Neuronal stem cell (in vitro differentiated cells): ENCODE measurements around the gene POFUT2.

Experiments
- DNase-seq: peaks from one replicate; pipeline ENCODE4 v3.0.0-alpha.2; 2013; ENCODE audit warnings: low spot score
- H2AFZ ChIP-seq: one replicate; pipeline ENCODE4 v1.6.1; 2013; ENCODE audit warnings: mild to moderate bottlenecking, low read length, inconsistent platforms
- H2AK5ac ChIP-seq: 2 replicates; pipeline ENCODE4 v1.6.1; 2013; ENCODE audit warnings: low read depth, mild to moderate bottlenecking, inconsistent platforms, low read length, moderate library complexity, mixed read lengths
- H2BK120ac ChIP-seq: 2 replicates; pipeline ENCODE4 v1.6.1; 2013; ENCODE audit warnings: low read depth, mild to moderate bottlenecking, inconsistent platforms, low read length, moderate library complexity, mixed read lengths
- H2BK12ac ChIP-seq: one replicate; pipeline ENCODE4 v1.6.1; 2013; ENCODE audit warnings: low read length, inconsistent platforms
- H2BK15ac ChIP-seq: 2 replicates; pipeline ENCODE4 v1.6.1; 2013; ENCODE audit warnings: mild to moderate bottlenecking, low read length, inconsistent platforms, mixed read lengths
- H2BK5ac ChIP-seq: one replicate; pipeline ENCODE4 v1.6.1; 2013; ENCODE audit warnings: inconsistent platforms, mild to moderate bottlenecking, low read length, moderate library complexity
- H3K14ac ChIP-seq: one replicate; pipeline ENCODE4 v1.6.1; 2013; ENCODE audit warnings: low read length, inconsistent platforms
- H3K18ac ChIP-seq: 2 replicates; pipeline ENCODE4 v1.6.1; 2013; ENCODE audit warnings: low read length, inconsistent platforms
- H3K23ac ChIP-seq: 2 replicates; pipeline ENCODE4 v1.6.1; 2013; ENCODE audit warnings: low read depth, mild to moderate bottlenecking, mixed read lengths, low read length, inconsistent platforms; ENCODE audit not compliant: poor library complexity
- H3K27ac ChIP-seq: replicated peaks from 3 replicates; pipeline ENCODE4 v1.5.1; 2013; ENCODE audit warnings: low read length, inconsistent platforms
- H3K27me3 ChIP-seq, 3 experiments: 2 replicates each; pipeline ENCODE4 v1.6.1; 2013; ENCODE audit warnings: low read length in 3 of 3, mild to moderate bottlenecking in 2 of 3, inconsistent platforms in 1 of 3, low read depth in 1 of 3, mixed read lengths in 1 of 3, moderate library complexity in 1 of 3; ENCODE audit not compliant: control insufficient read depth in 3 of 3, insufficient read depth in 3 of 3
- H3K36me3 ChIP-seq, 2 donors: replicated peaks in 1 of 2; 2 replicates each; pipeline ENCODE4 v1.6.1; 2013; ENCODE audit warnings: low read length in 2 of 2; ENCODE audit not compliant: control insufficient read depth in 2 of 2, insufficient read depth in 2 of 2
- H3K4ac ChIP-seq: 2 replicates; pipeline ENCODE4 v1.6.1; 2013; ENCODE audit warnings: inconsistent platforms, mild to moderate bottlenecking, low read length, moderate library complexity
- H3K4me1 ChIP-seq, 2 donors: 1 replicate in 1 of 2; 2 replicates in 1 of 2; pipeline ENCODE4 v1.6.1; 2013; ENCODE audit warnings: low read length in 2 of 2, low read depth in 1 of 2; ENCODE audit not compliant: control insufficient read depth in 2 of 2, insufficient read depth in 1 of 2
- H3K4me2 ChIP-seq: one replicate; pipeline ENCODE4 v1.6.1; 2013; ENCODE audit warnings: mild to moderate bottlenecking, low read length, inconsistent platforms; ENCODE audit not compliant: insufficient read depth, poor library complexity, severe bottlenecking
- H3K4me3 ChIP-seq, 2 donors: 2 replicates each; pipeline ENCODE4 v1.5.1; 2013; ENCODE audit warnings: low read length in 2 of 2, mild to moderate bottlenecking in 2 of 2, inconsistent platforms in 1 of 2, moderate library complexity in 1 of 2
- H3K79me1 ChIP-seq: one replicate; pipeline ENCODE4 v1.6.1; 2013; ENCODE audit warnings: low read depth, mild to moderate bottlenecking, inconsistent platforms, low read length, moderate library complexity
- H3K9ac ChIP-seq: one replicate; pipeline ENCODE4 v1.6.1; 2013; ENCODE audit warnings: mild to moderate bottlenecking, low read depth, low read length, inconsistent platforms; ENCODE audit not compliant: poor library complexity
- H3K9me3 ChIP-seq, 2 donors: replicated peaks in 1 of 2; 2 replicates each; pipeline versions ENCODE3 to v1.6.1; 2013; ENCODE audit warnings: low read length in 2 of 2, mild to moderate bottlenecking in 2 of 2, inconsistent platforms in 1 of 2, low read depth in 1 of 2, mixed read lengths in 1 of 2, moderate library complexity in 1 of 2; ENCODE audit not compliant: control insufficient read depth in 2 of 2, insufficient read depth in 1 of 2
- H4K8ac ChIP-seq: one replicate; pipeline ENCODE4 v1.6.1; 2013; ENCODE audit warnings: low read depth, mild to moderate bottlenecking, inconsistent platforms, low read length, moderate library complexity
- H4K91ac ChIP-seq: one replicate; pipeline ENCODE4 v1.6.1; 2013; ENCODE audit warnings: low read length, low read depth, mild to moderate bottlenecking, inconsistent platforms; ENCODE audit not compliant: poor library complexity
- WGBS, 2 donors: extraction: QIAGEN DNeasy Blood & Tissue Kit; methylation state at CpG; one replicate each; pipeline ENCODE4 v1.1.7; 2013; ENCODE audit warnings: missing lambda C conversion rate in 2 of 2, mixed read lengths in 1 of 2; ENCODE audit not compliant: insufficient read length in 2 of 2, insufficient replicate concordance in 1 of 2; ENCODE audit errors: extremely low coverage in 2 of 2; 5-methylcytosine and 5-hydroxymethylcytosine counted together

POFUT2 gene

DNA sequence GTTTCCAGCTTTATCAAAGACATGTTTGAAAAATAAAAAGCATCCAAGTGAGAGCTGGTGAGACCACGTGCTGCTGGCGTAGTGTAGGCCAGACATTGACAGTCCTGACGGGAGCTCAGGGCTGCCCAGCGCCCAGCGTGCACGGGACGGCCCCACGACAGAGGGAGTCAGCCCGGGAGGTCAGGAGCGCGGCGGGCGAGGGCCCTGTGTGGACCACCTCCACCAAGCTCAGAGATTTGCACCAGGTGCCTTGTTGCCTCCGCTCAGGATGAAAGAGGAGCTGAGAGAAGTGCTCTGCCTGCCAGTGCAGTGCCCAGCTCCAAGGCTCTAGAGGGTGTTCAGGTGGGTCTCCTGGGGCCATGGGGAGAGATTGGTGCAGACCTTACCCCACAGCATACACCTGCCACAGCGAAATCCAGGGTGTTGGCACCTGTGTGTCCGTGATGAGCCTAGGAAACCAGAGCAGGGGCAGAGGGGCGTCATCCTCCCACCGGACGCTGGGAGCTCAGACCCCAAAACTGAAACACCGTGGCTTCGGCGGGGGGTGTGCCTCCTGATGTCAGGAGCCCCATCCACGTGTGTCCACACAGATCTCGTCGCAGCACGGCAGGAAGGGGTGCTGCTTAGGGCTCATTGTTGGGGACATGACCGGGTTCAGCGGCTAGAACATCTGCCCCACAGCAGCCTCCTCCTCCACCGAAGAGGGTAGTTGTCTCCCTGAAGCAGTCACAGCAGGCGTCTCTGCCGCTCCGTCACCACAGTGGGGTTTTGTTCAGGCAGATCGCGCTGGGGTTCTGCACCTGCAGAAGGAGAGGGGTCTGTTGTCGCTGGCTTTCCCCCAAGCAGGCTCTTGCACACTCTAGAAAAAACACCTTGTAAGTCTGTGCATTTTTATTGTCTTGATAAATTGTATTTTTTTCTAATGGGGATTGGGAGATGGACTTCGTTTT, 64.2 kb downstream of the POFUT2 start:
- Histone ChIP-seq H3K23ac (no peak overlapping the region), H4K91ac (no peak overlapping the region), H3K4ac (no peak overlapping the region), H3K27me3 (no peaks in the 10 kb centered on the region), H3K9me3 (peaks cover 0 to 2% of the 10 kb centered on the region in 2 donors), H3K18ac (no peak overlapping the region), H3K27ac (no peak overlapping the region), H3K4me3 (no peak overlapping the region), H2AFZ (no peak overlapping the region), H2BK120ac (no peak overlapping the region), H2BK12ac (no peak overlapping the region), H3K36me3 (peaks cover 1 to 3% of the 10 kb centered on the region in 2 donors), H3K4me2 (no peak overlapping the region), H3K9ac (no peak overlapping the region), H3K4me1 (peaks cover 0 to 2% of the 10 kb centered on the region in 2 donors), H2BK15ac (no peak overlapping the region), H2BK5ac (peak overlapping the region; percentile 76), H4K8ac (no peak overlapping the region), H3K79me1 (no peaks in the 10 kb centered on the region), H3K14ac (no peak overlapping the region), H2AK5ac (no peak overlapping the region)
- WGBS, 2 donors: no CpG with 5 or more reads among the region's 36 CpGs
- no peak for DNase-seq

DNA sequence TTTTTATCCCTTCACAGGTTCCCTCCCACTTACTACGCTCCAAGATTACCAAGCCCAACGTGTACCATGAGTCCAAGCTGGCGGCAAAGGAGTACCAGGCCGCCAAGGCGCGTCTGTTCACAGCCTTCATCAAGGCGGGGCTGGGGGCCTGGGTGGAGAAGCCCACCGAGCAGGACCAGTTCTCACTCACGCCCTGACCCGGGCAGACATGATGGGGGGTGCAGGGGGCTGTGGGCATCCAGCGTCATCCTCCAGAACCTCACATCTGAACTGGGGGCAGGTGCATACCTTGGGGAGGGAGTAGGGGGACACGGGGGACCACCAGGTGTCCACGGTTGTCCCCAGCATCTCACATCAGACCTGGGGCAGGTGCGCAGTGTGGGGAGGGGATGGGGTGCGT, 65.7 kb downstream of the POFUT2 start:
- H2AFZ ChIP-seq: no peak overlapping the region
- no peak for DNase-seq
- peak overlapping the region in 1 of 2 donors; percentile 20 for H3K4me3 ChIP-seq
- H3K23ac ChIP-seq: no peak overlapping the region
- H2AK5ac ChIP-seq: no peak overlapping the region
- H3K9ac ChIP-seq: no peak overlapping the region
- H4K8ac ChIP-seq: no peak overlapping the region
- H3K36me3 ChIP-seq: peaks cover 1 to 3% of the 10 kb centered on the region in 2 donors
- no peak overlapping the region for H3K4me2 ChIP-seq
- peaks cover 2 to 5% of the 10 kb centered on the region in 2 donors for H3K9me3 ChIP-seq
- H2BK120ac ChIP-seq: no peak overlapping the region
- no peak overlapping the region for H2BK15ac ChIP-seq
- H4K91ac ChIP-seq: no peak overlapping the region
- no peak overlapping the region for H3K27ac ChIP-seq
- no peak overlapping the region for H3K18ac ChIP-seq
- no peaks in the 10 kb centered on the region for H3K27me3 ChIP-seq
- H2BK5ac ChIP-seq: no peak overlapping the region
- H3K79me1 ChIP-seq: no peaks in the 10 kb centered on the region
- no peak overlapping the region for H3K4ac ChIP-seq
- WGBS, 2 donors: no CpG with 5 or more reads among the region's 15 CpGs
- no peaks in the 10 kb centered on the region for H3K4me1 ChIP-seq
- no peak overlapping the region for H2BK12ac ChIP-seq
- H3K14ac ChIP-seq: no peak overlapping the region

DNA sequence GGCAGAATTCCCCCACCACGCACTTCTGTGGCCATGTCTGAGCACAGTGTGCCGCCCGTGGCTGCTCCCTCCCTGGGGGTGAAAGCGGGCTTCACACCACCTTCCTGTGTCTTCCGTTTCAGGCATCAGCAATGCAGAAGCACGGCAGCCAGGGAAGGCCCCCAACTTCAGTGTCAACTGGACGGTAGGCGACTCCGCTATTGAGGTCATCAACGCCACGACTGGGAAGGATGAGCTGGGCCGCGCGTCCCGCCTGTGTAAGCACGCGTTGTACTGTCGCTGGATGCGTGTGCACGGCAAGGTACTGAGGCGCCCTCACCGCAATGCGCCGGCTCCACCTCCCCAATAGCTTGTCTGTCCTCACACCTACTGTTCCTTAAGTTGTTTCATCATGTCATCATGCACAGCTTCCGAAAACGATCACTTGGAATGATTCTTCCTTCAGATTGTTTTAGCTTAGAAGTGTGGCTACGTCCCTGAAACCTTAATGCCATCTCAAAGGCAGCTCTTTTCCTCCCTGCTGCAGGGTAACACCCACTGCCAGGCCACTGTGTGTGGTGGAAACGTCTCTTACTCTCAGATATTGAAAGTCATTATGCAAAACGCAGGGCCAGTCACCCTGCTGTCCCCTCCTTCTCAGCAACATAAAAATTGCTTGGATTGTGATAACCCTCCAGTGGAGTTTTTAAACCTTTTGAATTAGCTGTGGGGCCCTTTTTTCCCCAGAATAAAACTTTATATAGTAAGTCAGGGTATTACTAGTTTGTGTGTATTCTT, 66.8 kb downstream of the POFUT2 start:
- Histone ChIP-seq H3K4ac (no peak overlapping the region), H2BK15ac (no peak overlapping the region), H2BK5ac (no peak overlapping the region), H4K91ac (no peak overlapping the region), H3K23ac (peak overlapping the region; percentile 49), H3K4me2 (no peak overlapping the region), H2AK5ac (no peak overlapping the region), H2AFZ (no peak overlapping the region), H3K36me3 (peaks cover 1 to 3% of the 10 kb centered on the region in 2 donors), H3K27ac (no peak overlapping the region), H3K4me3 (peak overlapping the region in 1 of 2 donors; percentile 35), H2BK120ac (peak overlapping the region; percentile 54), H3K18ac (peak overlapping the region; percentile 21), H3K27me3 (no peaks in the 10 kb centered on the region), H4K8ac (no peak overlapping the region), H3K9me3 (peaks cover 2 to 11% of the 10 kb centered on the region in 2 donors), H3K4me1 (no peaks in the 10 kb centered on the region), H3K79me1 (no peaks in the 10 kb centered on the region), H2BK12ac (no peak overlapping the region), H3K9ac (no peak overlapping the region), H3K14ac (peak overlapping the region; percentile 84)
- WGBS, 2 donors: no CpG with 5 or more reads among the region's 29 CpGs
- DNase-seq: no peak

DNA sequence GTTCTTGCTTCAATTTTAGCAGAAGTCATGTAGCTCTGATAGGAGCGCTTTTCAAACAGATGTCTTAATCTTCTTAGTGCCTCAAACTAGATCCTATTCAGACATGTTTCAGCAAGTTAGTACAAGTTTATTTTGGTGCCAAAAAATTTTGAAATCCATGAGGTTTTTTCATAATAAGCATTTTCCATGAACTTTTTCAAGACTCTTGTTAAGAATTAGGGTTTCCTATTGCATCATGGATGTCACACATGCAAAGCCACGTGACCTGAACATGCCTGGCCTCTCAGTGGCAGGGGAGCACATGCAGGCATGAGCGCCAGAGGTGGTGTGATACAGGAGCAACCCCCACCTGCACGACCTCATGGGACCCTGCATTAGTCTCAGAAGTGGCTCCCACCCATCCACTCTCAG, 67.6 kb downstream of the POFUT2 start:
- H3K9ac ChIP-seq: no peak overlapping the region
- no peak overlapping the region for H3K23ac ChIP-seq
- H3K4ac ChIP-seq: no peak overlapping the region
- H3K14ac ChIP-seq: no peak overlapping the region
- DNase-seq: no peak
- H4K91ac ChIP-seq: no peak overlapping the region
- H2BK120ac ChIP-seq: peak overlapping the region; percentile 54
- WGBS, 2 donors: no CpG with 5 or more reads among the region's 4 CpGs
- no peak overlapping the region for H2BK12ac ChIP-seq
- H2BK15ac ChIP-seq: no peak overlapping the region
- no peak overlapping the region for H2AFZ ChIP-seq
- H2AK5ac ChIP-seq: no peak overlapping the region
- no peak overlapping the region for H3K4me2 ChIP-seq
- peak overlapping the region in 1 of 2 donors; percentile 63 for H3K4me3 ChIP-seq
- no peak overlapping the region for H3K27ac ChIP-seq
- H2BK5ac ChIP-seq: no peak overlapping the region
- no peak overlapping the region for H3K18ac ChIP-seq
- no peak overlapping the region for H4K8ac ChIP-seq
- peaks cover 2 to 11% of the 10 kb centered on the region in 2 donors for H3K9me3 ChIP-seq
- H3K79me1 ChIP-seq: no peaks in the 10 kb centered on the region
- no peaks in the 10 kb centered on the region for H3K4me1 ChIP-seq
- peaks cover 1 to 3% of the 10 kb centered on the region in 2 donors for H3K36me3 ChIP-seq
- H3K27me3 ChIP-seq: no peaks in the 10 kb centered on the region
